GM20431 (cell line): Measurements from ENCODE around the gene ARL3.

ENCODE experiments used
- in situ Hi-C: fragments of 300-500 bp; cut with MseI, MboI; formaldehyde crosslinking; loops from one replicate; pipeline ENCODE4 v1.15.0; 2020; ENCODE audit warnings: low sequenced_read_pairs; ENCODE audit not compliant: unreplicated experiment

The ARL3 gene

DNA sequence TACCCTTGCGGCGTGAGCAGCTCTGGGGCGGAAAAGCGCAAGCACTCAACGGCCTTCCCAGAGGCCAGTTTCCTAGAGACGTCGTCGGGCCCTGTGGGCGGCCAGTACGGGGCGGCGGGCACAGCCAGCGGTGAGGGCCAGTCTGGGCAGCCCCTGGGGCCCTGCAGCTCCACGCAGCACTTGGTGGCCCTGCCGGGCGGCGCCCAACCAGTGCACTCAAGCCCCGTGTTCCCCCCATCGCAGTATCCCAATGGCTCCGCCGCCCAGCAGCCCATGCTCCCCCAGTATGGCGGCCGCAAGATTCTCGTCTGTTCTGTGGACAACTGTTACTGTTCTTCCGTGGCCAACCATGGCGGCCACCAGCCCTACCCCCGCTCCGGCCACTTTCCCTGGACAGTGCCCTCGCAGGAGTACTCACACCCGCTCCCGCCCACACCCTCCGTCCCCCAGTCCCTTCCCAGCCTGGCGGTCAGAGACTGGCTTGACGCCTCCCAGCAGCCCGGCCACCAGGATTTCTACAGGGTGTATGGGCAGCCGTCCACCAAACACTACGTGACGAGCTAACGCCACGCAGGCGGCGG is 57.3 kb downstream of the ARL3 start:
- in situ Hi-C loops: no loop called here

DNA sequence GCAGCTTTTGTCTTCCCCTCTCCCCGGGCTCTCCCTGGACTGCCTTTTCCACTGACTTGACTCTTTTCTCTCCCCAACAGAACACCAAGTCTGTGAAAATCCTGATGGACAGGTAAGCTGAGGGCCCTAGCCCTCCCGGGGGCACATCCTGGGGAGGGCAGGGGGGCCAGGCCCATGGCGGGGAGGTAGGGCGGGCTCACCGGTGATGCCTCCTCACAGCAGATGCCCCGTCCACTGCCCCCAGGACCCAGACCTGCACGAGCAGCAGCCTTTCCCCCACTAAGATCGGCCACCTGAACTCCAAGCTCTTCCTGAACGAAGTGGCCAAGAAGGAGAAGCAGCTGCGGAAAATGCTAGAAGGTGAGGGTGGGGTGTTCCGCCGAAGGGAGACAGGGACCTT is 58.2 kb downstream of the ARL3 start:
- in situ Hi-C loops: no loop called here

DNA sequence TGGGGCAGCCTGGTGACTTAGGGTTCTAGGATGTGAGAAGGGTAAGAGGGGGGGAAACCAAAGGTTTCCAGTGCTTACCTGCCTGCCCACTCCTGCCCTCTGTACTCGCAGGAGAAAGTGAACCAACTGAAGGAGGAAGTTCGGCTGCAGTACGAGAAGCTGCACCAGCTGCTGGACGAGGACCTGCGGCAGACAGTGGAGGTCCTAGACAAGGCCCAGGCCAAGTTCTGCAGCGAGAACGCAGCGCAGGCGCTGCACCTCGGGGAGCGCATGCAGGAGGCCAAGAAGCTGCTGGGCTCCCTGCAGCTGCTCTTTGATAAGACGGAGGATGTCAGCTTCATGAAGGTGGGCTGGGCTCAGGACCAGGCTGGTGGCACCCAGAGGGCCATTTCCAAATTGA is 59.2 kb downstream of the ARL3 start:
- in situ Hi-C loops: no loop called here

DNA sequence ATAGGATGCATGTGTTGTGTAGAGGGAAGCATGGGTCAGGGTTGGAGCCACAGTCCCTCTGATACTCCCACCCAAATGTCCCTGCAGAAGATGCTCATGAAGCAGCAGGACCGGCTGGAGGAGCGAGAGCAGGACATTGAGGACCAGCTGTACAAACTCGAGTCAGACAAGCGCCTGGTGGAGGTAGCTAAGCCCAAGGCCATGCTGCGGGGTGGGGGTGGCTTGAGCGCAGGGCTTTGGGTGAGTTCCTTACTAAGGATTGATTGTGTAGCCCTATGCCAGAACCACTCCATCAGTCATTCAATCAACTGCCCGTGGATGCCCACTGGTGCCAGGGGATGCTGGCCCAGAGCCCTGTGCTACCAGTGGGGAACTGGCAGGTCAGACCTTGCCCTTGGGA is 59.6 kb downstream of the ARL3 start:
- in situ Hi-C loops: no loop called here

DNA sequence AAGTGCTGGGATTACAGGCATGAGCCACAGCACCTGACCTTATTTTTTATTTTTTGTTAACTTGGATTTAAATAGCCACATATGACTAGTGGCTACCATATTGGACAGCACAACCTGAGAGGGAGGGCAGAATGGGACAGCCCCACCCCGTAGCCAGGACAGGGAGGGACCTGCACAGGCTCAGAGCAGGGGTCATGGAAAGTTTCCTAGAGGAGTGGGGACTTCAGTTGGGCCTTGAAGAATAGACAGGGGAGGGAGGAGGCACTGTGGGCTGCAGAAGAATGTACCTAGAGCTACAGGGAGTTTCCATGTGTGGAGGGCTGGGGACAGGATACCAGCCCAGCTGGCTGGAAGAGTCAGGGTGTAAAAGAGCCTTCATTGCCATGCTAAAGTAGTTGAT is 61.1 kb downstream of the ARL3 start:
- in situ Hi-C loops: no loop called here

DNA sequence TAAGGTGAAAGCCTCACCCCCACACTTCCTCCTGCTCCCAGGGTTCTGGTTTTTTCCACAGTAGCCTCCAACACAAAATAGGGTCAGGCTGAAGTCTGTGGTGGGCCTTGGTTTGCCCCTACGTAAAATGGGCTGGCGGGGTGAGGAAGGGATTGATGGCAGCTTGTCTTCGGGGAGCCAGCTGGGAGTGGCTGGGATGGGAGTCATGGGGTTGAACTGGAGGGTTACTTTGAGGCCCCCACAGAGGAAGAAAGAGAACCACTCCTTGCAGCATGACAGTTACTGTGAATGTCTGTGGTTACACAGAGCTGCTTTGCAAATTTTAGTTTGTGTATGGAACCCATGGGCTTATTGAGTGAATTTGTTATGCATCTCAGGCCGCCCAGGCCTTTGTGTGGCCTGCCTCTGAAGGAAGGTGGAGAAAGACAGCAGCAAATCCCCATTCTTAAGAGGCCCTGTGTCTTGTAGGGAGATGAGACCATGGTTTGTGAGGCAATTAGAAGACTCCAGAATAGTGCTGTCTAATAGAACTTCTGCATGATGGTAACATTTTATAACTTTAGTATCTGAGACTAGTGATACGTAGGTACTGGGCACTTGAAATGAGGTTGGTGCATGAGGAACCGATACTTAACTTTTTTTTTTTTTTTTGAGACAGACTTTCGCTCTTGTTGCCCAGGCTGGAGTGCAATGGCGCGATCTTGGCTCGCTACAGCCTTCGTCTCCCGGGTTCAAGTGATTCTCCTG is 61.9 kb downstream of the ARL3 start:
- in situ Hi-C loops: no loop called here

DNA sequence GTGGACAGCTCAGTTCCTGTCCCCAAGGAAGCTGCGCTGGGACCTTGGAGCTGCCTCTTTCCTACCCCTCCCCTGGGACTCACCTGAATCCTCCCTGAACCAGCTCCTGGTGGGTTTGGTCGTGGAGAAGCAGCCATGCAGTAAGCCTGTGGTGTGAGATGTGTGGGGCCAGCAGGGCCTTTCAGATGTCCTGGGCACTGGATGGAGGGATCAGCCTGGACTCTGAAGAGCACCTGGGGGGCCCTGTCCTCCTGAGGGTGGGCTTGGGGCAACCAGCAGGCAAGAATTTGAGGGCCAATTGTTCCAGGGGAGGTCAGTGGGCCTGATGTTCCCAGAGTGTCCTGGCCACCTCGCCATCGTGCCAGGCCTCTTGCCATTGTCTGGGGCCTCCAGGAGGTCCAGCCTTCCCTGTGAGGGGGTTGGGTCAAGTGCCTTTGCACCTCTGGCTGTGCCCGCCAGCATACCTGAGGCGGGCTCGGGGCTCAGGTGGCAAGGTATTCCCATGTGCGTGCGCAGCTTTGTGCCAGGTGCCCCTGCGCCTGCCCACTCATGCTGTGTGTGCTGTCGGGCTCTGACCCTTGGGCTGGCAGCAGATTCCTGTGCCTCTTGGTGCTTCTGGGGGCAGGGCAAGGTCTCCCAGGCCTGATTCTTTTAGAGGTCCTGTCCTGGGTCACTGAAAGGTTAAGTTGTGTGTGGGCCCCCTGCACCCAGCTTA is 62.6 kb downstream of the ARL3 start:
- in situ Hi-C loops: no loop called here

DNA sequence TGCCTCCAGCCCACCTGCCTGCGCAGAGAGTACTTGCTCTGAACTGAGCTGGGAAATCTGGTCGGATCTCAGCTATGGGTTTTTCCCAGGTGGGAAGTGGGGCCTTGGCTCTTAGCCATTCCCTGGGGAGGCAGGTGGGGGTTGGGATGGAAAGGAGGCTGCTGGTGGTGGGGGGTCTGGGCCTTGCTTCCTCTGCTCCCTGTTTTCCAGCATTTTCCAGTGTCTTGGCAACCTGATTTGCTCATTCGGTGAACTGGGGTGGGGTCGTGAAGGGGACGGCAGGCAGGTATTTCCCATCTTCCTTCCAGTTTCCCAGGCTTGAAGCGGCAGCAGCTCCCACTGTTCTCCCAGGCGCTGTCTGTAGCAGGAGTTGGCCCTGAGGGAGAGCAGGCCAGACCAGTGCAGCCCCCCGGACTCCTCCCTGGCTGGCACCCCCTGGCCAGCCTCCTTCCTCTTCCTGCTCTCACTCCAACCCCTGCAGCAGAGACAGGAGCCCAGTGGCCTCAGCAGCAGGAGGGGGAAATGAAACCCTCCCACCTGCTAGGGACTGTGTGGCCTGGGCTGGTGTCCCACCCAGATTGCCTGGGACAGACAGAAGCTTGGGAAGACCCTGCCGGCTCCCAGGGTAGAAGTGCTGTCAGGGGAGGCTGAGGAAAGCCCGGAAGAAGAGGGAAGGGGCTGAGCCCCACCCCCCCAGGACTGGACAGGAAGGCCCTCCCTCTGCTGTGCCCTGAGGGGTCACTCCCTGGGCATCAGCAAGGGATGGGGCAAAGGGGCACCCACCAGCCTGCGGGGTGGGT is 63.3 kb downstream of the ARL3 start:
- in situ Hi-C loops: no loop called here

DNA sequence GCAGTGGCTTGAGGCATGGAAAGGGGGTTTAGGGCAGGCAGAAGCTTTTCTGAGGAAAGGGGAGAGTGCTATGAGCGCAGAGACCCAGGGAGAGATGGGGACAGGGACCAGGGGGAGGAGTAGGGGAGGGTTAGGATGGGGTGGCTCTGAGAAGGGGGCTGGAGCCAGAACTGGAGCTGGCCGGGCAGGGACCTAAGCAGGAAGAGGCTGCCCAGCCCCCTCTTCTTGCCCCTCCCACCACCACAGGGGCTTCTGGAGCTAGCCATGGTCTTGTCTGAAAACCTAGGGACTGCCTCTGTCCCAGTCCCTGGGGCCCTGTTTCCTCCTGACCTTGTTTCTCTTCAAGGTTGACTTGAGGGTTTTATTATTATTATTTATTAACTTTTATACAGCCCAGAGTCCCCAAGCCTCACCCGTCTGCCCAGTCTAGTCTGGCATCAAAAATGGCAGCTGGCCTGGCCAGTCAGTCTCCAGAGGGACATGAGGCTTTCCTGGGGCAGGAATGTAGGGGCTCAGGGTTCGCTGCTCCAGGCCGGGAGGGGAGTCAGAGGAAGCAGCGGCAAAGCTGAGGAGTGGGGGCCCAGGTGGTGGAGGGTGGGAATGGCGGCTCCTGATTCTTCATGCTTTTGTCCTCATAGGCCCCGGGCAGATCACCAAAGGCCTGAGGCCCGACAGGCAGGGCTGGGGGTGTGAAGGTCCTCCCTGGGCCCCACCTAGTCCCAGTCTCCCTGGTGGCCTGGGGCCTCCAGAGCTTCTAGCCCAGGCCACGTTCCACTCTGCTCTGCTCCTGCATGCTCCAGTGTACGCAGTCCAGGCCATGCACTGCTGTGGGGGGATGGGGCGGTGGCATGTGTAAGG is 64.2 kb downstream of the ARL3 start:
- in situ Hi-C loops: no loop called here

DNA sequence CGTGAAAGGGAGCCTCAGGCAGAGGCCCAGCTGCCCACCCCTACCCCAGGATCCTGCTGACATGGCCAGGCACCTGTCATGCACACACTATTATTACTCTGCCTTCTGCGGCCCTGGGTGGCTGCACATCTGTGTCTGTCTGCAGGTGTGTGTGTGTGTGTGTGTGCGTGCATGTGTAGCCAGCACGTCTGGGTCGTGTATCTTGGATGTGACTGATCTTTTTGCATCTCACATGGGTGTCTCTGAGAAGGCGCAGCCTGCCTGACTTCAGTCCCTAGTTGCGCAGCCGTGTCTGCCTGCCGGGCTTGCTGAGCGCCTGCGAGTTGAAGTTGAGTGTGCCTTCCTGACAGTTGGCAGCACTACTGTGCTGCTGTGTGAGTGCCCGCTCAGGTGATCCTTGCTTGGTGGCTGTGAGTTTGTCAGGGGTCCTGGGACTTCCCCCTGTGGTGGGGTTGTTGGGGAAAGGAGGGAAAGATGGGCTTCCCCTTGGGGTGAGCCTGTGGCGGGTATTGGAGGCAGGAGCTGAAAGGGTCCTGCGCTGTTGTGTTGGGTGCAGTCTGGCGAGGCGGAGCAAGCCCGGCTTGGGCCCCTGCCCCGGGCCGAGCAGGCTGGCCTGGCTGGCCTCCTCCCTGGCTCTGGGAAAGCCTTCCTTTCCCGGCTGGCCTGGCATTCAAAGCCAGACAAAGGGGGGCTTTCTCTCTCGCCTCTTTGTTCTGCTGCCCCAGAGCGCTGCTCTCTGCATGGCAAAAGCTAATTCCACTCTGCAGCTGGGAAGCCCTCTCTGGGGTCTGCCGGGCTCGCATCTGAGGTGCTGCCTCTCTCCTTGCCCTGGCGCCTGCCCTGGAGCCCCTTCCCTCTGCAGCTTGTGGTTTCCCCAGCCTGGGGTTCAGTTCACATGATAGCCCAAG is 65.1 kb downstream of the ARL3 start:
- in situ Hi-C loops: no loop called here

DNA sequence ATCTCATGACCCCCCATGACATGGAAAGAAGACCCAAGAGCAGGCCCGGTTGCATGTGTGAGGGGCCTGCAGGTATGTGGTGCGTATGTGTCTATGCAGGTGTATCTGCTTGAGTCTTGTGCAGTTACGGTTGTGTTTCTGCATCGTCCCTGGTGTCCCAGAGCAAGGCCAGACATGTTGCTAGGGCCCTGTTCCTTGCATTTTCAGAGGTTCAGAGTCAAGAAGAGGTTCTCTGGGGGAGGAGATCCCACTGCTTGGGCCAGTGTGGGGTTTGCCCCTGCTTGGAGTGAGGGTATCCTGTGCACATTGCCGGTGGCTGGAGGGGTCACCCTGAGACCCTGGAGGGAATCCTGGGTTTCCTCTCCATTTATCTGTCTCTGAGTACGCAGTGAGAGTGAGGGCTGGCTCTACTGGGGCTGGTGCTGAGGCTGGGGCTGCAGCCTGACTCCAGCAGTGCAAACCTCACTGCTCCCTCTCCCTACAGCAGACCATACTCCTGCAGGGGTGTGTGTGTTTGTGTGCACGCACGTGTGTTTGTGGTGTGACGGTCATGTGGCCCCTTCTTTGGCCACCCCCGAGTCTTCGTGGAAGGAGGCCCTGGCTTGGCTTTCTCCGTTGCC is 65.8 kb downstream of the ARL3 start:
- in situ Hi-C loops: no loop called here

DNA sequence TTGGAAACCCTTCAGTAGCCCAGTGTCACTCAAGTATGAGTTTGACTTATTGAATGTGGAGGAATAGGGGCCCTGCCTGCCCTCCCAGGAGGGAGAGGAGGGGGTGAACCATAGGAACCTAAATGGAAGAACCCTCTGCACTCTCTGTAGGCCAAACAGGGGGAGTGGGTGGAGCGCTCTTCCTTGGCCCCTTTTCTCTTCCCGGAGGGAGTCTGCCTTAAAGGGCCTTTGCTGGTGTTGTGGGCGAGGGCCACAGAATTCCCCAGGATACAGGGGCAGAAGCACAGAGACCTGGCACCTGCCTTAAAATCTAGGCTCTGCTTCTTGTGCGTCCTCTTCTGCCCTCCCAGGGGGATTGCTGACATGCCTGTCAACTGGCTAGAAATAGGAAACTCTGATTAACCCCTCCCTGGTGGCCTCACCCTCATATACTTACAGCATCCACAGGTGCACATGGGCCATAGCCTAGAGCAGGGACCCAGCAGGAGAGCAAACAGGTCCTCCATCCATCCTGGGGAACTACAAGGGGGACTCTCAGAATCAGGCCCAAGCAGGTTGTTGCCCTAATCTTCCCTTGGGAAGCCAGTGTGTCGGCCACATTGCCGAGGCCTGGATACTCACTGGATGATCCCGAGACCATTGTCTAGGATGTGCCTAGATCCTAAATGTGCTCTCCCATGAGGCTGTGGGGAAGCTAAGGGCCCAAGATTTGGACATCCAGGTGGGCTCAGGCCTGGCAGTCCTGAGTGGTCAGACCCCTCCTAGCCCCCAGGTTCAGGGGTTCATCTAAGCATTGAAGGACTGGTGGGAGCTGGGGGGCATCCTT is 66.5 kb downstream of the ARL3 start:
- in situ Hi-C loops: no loop called here

DNA sequence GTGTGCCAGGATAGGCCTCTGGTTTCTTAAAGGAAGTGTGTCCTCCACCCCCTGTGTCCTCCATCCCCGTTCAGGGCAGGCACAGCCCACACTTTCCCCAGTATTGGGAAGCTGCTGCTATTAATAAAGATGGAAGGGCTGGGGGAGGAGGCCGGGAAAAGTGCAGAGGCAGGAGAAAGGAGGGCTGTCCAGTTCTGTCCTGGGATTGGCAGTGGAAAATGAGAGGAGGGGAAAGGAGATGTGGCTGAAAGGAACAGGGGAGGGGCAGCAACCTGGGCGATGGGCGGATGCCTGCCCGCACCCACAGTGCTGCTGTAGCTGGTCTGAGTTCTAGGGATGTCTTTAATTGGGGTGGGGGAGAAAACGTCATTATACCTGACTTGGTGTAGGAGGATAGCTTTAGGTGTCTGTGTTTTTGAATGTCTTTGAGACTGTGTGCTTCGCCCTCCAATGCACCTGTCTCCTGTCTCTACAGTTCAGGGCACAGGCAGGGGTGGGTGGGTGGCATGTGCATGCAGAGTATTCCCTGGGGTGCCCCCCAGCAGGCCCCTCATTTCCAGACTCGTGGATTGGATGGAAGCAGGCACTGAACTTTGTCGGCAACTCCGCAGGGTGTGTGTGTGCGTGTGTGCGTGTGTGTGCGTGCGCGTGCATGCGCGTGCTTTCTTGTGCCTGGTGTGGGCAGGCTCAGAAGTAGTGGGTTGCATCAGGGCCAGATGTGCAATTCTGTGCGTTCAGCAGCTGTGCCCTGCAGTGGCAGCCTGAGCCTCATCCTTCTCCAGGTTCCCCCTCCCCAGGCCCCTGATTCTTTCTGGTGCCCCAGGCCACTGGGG is 67.4 kb downstream of the ARL3 start:
- in situ Hi-C loops: no loop called here

DNA sequence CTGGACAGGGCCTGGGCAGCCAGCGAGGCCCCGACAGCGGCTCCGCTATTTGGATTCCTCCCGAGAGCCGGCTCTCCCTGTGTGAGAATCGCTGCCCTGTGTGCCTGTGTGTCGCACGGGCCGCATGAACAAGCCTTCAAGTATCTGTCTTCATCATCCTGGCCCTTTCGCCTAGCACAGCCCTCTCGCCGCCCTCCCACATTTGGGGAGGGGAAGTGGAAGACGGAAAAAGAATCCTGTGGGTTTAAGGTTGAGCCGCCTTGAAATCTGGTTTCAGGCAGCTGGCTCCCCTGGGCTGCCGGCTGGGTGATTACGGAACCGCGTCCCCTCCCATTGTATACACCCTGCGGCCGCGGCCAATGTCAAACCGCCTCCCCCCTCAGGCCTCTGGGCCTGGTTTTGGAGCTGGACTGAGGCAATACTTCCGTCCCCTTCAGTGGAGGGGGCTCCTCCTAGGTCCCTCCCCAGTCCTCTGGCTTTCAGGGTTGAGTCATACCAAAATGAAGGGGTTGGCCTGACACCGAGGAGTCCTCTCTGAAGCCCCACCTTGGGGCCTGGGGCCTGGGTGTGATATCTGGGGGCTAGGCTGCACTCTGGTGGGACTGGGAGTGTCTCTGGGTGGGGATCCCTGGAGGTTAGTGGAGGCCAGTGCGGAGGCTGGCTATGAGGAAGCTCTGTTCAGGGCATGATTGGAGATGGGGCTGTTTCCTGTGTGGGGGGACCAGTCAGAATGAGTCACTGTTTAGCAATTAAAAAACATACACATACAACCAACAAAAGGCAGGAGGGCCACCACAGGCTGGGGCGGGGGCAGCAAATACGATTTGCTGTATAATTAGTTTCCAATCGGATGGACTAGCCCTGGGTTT is 68.2 kb downstream of the ARL3 start:
- in situ Hi-C loops: no loop called here

DNA sequence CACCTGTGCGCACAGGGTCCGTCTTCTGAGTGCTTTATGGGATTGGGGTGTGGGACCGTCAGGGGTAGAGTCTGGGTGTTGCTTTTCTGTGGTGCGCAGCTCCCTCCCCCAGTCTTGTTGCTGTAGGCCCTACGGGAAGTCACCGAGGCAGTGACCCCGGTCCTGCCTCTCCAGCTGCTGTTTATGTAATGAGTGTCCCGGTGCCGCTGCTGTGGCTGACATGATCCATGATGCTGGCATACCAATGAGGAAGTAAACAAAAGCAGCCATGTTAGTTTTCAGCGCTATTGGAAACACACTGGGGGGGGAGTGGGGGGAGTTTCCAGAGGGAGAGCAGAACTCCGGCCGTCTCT is 68.8 kb downstream of the ARL3 start:
- in situ Hi-C loops: no loop called here
